Spleen (tissue), 7 donors: Measurements from ENCODE around the gene ETNK2.

Source experiments
- POLR2A ChIP-seq, 3 donors: fragments of 450-650 bp; IDR thresholded peaks; one replicate each; pipeline ENCODE4 v1.5.1; 2017; ENCODE audit warnings: antibody characterized with exemption in 3 of 3, mild to moderate bottlenecking in 1 of 3
- POLR2AphosphoS5 ChIP-seq, 3 donors: sonication (generic); formaldehyde crosslinking; IDR thresholded peaks; one replicate each; pipeline ENCODE4 v1.5.1; 2017; ENCODE audit warnings: antibody characterized with exemption in 3 of 3
- TF ChIP-seq, protein P1 (sequence below), 11 experiments: fragments of 200-600 bp in 7 of 11; fragments of 450-650 bp in 4 of 11; sonication (generic) in 4 of 11; IDR thresholded peaks in 8 of 11; conservative IDR thresholded peaks in 3 of 11; 1 replicate in 7 of 11; 2 replicates in 4 of 11; pipeline versions ENCODE4 v1.4.0 to v1.8.0; 2016 to 2021; ENCODE audit warnings: antibody characterized with exemption in 11 of 11, inconsistent platforms in 4 of 11, mild to moderate bottlenecking in 1 of 11
- donor health status: DM: no; HTN: no; CAD: no; lungs with moderate emphysema.
- donor health status: DM: no; HTN: no; CAD: no.
- donor health status: DM: no; HTN: no; CAD: no.

- TF ChIP-seq, protein P1, sequence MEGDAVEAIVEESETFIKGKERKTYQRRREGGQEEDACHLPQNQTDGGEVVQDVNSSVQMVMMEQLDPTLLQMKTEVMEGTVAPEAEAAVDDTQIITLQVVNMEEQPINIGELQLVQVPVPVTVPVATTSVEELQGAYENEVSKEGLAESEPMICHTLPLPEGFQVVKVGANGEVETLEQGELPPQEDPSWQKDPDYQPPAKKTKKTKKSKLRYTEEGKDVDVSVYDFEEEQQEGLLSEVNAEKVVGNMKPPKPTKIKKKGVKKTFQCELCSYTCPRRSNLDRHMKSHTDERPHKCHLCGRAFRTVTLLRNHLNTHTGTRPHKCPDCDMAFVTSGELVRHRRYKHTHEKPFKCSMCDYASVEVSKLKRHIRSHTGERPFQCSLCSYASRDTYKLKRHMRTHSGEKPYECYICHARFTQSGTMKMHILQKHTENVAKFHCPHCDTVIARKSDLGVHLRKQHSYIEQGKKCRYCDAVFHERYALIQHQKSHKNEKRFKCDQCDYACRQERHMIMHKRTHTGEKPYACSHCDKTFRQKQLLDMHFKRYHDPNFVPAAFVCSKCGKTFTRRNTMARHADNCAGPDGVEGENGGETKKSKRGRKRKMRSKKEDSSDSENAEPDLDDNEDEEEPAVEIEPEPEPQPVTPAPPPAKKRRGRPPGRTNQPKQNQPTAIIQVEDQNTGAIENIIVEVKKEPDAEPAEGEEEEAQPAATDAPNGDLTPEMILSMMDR (IDR thresholded peaks at IDR 0.05 in 8 of 11, conservative IDR thresholded peaks at IDR 0.05 in 3 of 11) = no peak
- TF ChIP-seq POLR2AphosphoS5 (IDR thresholded peaks at IDR 0.05) (peak; percentile 36 to 73 (median 66)), POLR2A (IDR thresholded peaks at IDR 0.05) (no peak)
These were observed 47.3 kb downstream of the ETNK2 start for GRCh38 chr1:204104331-204105130.
